ENCODE measurements around the gene ADAM23.

DNA sequence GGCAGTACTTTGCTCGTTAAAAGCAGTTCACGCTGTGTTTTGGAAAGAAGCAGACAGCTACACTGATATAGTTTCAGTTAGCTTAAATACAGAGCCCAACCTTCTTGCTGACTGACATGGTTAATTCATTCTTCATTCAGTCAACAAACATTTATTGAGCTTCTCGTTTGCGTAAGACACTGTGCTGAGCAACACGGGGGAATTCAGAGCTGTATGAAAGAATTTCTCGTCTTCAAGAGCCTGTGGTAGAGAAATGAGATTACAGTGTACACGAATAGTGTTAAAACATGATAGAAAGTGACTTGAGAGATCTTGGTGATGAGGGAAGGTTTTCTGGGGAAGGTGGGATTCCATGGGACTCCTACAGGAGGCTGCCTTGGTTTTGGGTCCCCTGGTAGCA lies 44.7 kb downstream of the ADAM23 start:
- TF ChIP-seq EP300 (IDR thresholded peaks at IDR 0.05): no peak
- TF ChIP-seq, protein P1, sequence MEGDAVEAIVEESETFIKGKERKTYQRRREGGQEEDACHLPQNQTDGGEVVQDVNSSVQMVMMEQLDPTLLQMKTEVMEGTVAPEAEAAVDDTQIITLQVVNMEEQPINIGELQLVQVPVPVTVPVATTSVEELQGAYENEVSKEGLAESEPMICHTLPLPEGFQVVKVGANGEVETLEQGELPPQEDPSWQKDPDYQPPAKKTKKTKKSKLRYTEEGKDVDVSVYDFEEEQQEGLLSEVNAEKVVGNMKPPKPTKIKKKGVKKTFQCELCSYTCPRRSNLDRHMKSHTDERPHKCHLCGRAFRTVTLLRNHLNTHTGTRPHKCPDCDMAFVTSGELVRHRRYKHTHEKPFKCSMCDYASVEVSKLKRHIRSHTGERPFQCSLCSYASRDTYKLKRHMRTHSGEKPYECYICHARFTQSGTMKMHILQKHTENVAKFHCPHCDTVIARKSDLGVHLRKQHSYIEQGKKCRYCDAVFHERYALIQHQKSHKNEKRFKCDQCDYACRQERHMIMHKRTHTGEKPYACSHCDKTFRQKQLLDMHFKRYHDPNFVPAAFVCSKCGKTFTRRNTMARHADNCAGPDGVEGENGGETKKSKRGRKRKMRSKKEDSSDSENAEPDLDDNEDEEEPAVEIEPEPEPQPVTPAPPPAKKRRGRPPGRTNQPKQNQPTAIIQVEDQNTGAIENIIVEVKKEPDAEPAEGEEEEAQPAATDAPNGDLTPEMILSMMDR (IDR thresholded peaks at IDR 0.05): no peak
- TF ChIP-seq POLR2A (IDR thresholded peaks at IDR 0.05): no peak

All from upper lobe of left lung (tissue), 4 donors.